Nephron progenitor cell (in vitro differentiated cells): ENCODE measurements around the gene GRK7.

ENCODE experiments used
- DNase-seq: peaks from one replicate; pipeline ENCODE4 v3.0.0; 2021
- H3K27ac Mint-ChIP-seq: 2 replicates; pipeline ENCODE4 v1.8.0; 2021; ENCODE audit warnings: mild to moderate bottlenecking, moderate library complexity, mixed read lengths
- H3K27me3 Mint-ChIP-seq: 2 replicates; pipeline ENCODE4 v1.8.0; 2021; ENCODE audit warnings: mild to moderate bottlenecking, low read depth, mixed read lengths; ENCODE audit not compliant: poor library complexity
- H3K36me3 Mint-ChIP-seq: 2 replicates; pipeline ENCODE4 v1.8.0; 2021; ENCODE audit warnings: low read depth, mixed read lengths
- H3K4me1 Mint-ChIP-seq: 2 replicates; pipeline ENCODE4 v1.8.0; 2021; ENCODE audit warnings: mixed read lengths
- H3K4me3 Mint-ChIP-seq: 2 replicates; pipeline ENCODE4 v1.8.0; 2021; ENCODE audit warnings: mild to moderate bottlenecking, moderate library complexity, mixed read lengths
- H3K9me3 Mint-ChIP-seq: 2 replicates; pipeline ENCODE4 v1.8.0; 2021; ENCODE audit warnings: mild to moderate bottlenecking, moderate library complexity, mixed read lengths
- TF ChIP-seq, protein P1 (sequence below): fragments of 200-600 bp; sonication (generic); IDR thresholded peaks from 2 replicates; pipeline ENCODE4 v1.5.0; 2021; ENCODE audit warnings: antibody characterized with exemption

The GRK7 gene

GRCh38 chr3:141804447-141804777 lies 41.2 kb downstream of the GRK7 start:
- Mint-ChIP-seq H3K27me3 (no peaks in the 10 kb centered on the region), H3K9me3 (peaks cover 17% of the 10 kb centered on the region), H3K36me3 (peaks cover 8% of the 10 kb centered on the region), H3K4me1 (no peaks in the 10 kb centered on the region), H3K4me3 (no peak overlapping the region), H3K27ac (no peak overlapping the region)
- DNase-seq, result no peak
- TF ChIP-seq, protein P1, sequence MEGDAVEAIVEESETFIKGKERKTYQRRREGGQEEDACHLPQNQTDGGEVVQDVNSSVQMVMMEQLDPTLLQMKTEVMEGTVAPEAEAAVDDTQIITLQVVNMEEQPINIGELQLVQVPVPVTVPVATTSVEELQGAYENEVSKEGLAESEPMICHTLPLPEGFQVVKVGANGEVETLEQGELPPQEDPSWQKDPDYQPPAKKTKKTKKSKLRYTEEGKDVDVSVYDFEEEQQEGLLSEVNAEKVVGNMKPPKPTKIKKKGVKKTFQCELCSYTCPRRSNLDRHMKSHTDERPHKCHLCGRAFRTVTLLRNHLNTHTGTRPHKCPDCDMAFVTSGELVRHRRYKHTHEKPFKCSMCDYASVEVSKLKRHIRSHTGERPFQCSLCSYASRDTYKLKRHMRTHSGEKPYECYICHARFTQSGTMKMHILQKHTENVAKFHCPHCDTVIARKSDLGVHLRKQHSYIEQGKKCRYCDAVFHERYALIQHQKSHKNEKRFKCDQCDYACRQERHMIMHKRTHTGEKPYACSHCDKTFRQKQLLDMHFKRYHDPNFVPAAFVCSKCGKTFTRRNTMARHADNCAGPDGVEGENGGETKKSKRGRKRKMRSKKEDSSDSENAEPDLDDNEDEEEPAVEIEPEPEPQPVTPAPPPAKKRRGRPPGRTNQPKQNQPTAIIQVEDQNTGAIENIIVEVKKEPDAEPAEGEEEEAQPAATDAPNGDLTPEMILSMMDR, result no peak

DNA sequence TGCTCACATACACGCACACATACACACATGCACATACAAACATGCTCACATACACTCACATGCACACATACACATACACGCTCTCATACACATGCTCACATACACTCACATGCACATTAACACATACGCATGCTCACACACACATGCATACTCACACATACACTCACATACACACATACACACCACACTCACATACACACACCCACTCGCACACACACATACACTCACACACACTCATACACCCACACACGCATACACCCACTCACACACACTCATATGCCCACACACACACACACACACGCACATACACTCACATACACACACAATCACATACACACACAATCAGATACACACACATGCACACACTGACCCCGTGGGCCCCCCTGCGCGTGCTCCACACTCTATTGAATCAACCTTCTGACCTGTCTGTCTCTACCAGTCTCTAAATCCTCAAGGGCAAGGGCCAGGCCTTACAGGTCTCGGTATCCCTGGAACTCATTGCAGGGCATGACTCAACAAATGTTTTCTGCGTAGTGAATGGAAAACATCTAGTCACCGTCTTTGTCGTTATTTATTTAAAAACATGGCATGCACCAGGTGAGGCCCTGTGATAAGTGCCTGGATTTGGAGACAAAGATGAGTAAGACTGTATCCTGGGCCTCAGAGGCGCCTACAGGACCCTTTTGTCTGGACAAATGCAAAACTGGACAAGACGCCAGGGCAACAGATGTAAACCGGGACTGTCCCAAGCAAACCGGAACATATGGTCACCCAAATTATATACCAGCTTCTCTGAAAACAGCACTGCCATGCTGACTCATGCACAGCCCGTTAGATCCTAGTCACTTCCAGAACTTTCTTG lies 41.8 kb downstream of the GRK7 start:
- H3K27me3 Mint-ChIP-seq, result no peaks in the 10 kb centered on the region
- no peaks in the 10 kb centered on the region for H3K4me1 Mint-ChIP-seq
- H3K4me3 Mint-ChIP-seq, result no peak overlapping the region
- DNase-seq, result no peak
- H3K9me3 Mint-ChIP-seq, result peaks cover 15% of the 10 kb centered on the region
- TF ChIP-seq, protein P1, result no peak
- peaks cover 7% of the 10 kb centered on the region for H3K36me3 Mint-ChIP-seq
- no peak overlapping the region for H3K27ac Mint-ChIP-seq

DNA sequence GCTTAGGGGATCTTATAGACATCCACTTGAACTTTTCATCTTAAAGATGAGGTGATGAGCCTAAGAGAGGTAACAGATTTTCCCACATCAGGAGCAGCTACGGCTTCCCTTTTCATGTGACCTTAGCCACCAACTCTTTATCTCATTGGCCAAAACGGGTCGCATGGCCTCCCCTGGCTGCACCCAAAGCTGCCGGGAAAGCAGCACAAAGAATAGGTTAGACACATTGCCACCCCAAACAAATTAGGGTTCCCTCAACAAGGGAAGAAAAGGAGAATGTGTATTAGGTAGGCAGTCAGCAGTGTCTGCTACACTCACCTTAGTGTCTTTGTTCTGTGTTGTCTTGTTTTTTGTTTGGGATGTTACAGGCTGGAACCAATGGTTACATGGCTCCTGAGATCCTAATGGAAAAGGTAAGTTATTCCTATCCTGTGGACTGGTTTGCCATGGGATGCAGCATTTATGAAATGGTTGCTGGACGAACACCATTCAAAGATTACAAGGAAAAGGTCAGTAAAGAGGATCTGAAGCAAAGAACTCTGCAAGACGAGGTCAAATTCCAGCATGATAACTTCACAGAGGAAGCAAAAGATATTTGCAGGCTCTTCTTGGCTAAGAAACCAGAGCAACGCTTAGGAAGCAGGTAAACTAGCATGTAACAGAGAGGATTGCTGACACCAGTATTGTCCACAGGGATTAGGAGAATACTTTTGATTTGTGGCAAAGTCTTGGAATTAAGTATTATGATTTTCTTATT lies 44.2 kb downstream of the GRK7 start:
- Mint-ChIP-seq H3K36me3 (no peaks in the 10 kb centered on the region), H3K9me3 (peaks cover 4% of the 10 kb centered on the region), H3K27ac (no peak overlapping the region), H3K27me3 (no peaks in the 10 kb centered on the region), H3K4me1 (no peaks in the 10 kb centered on the region), H3K4me3 (no peak overlapping the region)
- TF ChIP-seq, protein P1, result no peak
- no peak for DNase-seq

- TF ChIP-seq, protein P1, result no peak
- H3K4me1 Mint-ChIP-seq, result no peaks in the 10 kb centered on the region
- H3K9me3 Mint-ChIP-seq, result no peaks in the 10 kb centered on the region
- H3K27ac Mint-ChIP-seq, result no peak overlapping the region
- H3K4me3 Mint-ChIP-seq, result no peak overlapping the region
- DNase-seq, result no peak
- H3K36me3 Mint-ChIP-seq, result no peaks in the 10 kb centered on the region
- no peaks in the 10 kb centered on the region for H3K27me3 Mint-ChIP-seq
These were observed 45.4 kb downstream of the GRK7 start for GRCh38 chr3:141808586-141808985.

GRCh38 chr3:141810161-141810560 lies 47.0 kb downstream of the GRK7 start:
- Mint-ChIP-seq H3K9me3 (peaks cover 6% of the 10 kb centered on the region), H3K4me3 (no peak overlapping the region), H3K36me3 (peaks cover under 1% of the 10 kb centered on the region), H3K4me1 (no peaks in the 10 kb centered on the region), H3K27ac (peak overlapping the region; percentile 64), H3K27me3 (no peaks in the 10 kb centered on the region)
- TF ChIP-seq, protein P1, result no peak
- DNase-seq, result no peak
